Measurements from ENCODE around the gene DMC1.

DNA sequence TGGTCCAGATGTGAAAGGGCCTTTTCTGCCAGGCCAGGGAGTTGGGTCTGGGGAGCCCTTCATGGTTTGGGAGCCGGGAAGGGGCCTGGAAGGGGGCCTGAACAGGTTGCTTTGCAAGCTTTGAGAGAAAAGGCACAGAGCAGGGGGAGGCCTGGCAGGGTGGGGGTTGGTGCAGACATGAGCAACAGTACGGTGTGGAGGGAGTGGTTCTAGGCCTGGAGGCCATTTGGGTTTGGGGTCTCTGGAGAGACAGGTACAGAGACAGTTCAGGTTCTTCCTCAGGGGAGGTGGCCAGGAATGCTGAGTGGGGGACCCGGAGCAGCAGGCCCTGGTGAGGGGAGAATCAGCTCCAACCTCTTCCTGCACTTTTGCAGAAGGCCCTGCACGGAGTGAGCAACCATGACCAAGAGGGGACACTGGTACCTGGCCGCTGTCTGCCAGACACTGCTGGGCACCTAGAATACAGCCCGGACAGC is 100.6 kb downstream of the DMC1 start:
- TF ChIP-seq POLR2AphosphoS5 (IDR thresholded peaks at IDR 0.05; ENCODE audit: low read depth, low read length) = no peak
- TF ChIP-seq, protein P1, sequence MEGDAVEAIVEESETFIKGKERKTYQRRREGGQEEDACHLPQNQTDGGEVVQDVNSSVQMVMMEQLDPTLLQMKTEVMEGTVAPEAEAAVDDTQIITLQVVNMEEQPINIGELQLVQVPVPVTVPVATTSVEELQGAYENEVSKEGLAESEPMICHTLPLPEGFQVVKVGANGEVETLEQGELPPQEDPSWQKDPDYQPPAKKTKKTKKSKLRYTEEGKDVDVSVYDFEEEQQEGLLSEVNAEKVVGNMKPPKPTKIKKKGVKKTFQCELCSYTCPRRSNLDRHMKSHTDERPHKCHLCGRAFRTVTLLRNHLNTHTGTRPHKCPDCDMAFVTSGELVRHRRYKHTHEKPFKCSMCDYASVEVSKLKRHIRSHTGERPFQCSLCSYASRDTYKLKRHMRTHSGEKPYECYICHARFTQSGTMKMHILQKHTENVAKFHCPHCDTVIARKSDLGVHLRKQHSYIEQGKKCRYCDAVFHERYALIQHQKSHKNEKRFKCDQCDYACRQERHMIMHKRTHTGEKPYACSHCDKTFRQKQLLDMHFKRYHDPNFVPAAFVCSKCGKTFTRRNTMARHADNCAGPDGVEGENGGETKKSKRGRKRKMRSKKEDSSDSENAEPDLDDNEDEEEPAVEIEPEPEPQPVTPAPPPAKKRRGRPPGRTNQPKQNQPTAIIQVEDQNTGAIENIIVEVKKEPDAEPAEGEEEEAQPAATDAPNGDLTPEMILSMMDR (IDR thresholded peaks at IDR 0.05) = no peak
- no peak for TF ChIP-seq TCF7L2 (IDR thresholded peaks at IDR 0.05; ENCODE audit: low read depth, low read length)
- no peak for TF ChIP-seq SIN3A (IDR thresholded peaks at IDR 0.05; ENCODE audit: borderline replicate concordance, insufficient read depth, low read depth, low read length)
